IPS DF 4.7 (cell line): ENCODE measurements around the gene GSG1L.

Experiments
- DNase-seq: peaks from one replicate; pipeline ENCODE4 v3.0.0-alpha.2; 2013; ENCODE audit warnings: low spot score; ENCODE audit errors: extremely low read depth

GSG1L gene

DNA sequence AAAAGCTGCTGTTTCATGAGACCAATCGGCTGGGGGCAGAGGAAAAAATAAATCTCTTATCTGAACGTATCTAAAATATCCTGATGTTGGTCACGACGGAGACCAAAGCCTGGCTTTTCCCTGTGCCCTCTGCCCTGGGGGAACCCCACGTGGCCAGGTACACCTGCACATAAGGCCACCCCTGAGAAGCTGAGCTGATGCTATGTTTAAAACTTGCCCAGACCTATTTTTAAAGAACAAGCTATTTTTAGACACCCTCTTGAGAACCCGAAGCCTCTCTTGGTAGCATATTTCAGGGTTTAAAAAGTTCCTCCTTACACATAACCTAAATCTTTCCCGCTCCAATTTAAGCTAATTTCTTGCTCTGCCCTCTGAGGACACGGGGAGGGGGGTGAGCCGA, 210.4 kb downstream of the GSG1L start:
- DNase-seq = no peak

DNA sequence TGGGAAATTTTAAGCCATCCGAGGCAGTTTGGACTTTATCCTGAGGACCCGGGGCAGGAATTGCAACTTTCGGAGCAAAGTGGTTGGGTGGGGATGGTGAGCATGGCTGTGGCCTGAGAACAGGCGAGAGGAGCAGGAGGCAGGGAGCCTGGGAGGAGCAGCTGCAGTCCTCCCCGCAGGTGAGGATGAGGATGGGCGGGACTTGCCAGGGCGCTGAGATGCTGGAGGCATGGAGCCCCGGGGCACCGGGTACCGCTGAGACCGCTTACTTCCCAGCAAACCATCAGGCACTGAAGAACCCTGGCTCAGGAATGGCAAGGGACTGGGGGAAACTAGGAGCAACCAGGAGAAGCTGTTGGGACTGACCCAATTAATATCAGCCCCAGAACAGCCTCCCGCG, 210.8 kb downstream of the GSG1L start:
- DNase-seq = no peak

DNA sequence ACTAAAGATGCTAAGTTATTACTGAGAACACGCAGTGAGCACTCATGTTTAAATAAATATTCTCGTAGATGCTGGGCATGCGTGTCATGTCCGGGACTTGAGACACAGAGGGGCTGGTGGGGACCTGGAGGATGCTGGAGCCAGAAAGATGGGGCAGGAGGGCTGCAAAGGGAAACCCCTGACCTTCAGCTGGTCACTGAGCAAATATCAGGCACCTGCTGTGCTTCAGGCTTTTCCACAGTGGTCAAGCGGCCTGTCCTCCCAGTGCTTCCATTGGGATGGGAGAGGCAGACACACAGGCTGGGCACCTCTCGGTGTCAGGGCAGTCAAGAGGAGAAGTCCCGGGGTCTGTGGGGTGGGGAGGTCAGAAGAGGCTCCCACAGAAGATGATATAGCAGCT, 211.4 kb downstream of the GSG1L start:
- no peak for DNase-seq

DNA sequence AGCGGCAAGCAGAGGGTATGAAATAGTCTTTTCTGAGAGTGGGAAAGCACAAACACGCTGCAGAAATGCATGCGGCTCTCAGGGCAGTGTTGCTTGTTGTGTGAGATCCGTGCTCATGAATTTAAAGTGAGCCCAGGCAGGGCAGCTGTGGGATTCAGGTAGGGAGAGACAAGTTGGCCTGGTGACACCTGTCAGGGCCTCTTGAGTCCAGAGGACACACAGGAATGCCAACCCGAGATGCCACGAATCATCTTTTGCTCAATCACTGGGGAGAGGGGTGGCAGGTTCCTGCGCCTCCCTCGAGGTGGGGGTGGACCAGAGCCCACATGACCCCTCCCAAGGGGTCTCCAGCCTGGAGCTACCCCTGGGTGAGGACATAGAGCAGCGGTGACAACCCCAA, 211.9 kb downstream of the GSG1L start:
- no peak for DNase-seq

DNA sequence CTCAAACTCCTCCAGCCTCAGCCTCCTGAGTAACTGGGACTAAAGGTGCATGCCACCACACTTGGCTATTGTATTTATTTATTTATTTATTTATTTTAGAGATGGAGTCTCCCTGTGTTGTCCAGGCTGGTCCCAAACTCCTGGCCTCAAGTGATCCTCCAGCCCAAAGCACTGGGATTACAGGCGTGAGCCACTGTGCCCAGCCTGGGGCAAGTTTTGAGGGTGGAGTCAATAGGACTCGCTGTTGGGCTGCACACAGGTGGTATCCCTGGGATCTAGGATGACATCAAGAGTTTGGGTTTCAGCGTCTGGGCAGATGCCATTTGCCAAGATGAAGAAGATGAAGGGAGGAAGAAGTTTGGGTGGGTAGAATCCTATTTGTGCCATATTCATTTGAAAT, 213.9 kb downstream of the GSG1L start:
- no peak for DNase-seq

DNA sequence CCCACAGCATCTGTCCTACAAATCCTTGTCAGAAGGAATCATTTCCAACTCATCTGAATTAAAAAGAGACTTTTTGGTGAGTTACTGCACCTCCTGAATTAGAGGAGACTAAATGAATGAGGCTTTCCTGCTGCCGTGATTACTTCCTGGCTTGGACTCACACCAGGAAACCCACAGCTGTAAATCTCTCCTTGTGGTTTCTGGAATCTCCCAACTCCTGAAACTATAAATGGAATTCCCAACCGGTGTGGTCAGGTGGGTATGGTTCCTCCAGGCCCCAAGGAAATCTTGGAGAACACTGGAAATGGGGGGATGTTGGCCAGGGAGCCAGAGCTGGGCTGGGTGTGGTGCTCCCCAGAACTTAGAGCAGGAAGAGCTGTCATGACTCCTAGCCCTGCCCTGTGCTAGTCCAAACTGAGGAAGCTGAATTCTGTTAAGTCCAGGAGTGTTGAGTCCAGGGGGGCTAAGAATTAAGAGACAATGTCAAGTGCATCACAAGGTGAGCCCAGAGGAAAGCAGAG, 216.4 kb downstream of the GSG1L start:
- DNase-seq = no peak

DNA sequence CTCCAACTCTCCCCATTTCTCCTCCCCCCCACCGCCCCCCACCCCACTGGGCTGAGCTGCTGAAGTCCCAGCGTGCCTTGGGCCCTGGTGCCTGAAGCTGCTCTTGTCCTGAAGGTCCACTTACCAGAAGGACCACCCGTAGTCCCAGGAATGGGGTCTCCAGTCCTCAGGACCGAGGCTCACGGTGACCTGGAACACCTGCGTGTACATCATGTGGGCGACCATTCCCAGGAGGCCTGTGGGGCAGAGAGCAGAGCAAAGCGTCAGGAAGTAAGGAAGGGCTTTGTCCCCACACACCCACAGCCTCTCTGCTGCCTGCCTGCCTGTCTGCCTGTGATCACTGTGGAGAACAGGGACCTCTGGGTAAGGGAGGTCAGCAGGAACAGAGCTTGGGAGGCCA, 218.7 kb downstream of the GSG1L start:
- no peak for DNase-seq

DNA sequence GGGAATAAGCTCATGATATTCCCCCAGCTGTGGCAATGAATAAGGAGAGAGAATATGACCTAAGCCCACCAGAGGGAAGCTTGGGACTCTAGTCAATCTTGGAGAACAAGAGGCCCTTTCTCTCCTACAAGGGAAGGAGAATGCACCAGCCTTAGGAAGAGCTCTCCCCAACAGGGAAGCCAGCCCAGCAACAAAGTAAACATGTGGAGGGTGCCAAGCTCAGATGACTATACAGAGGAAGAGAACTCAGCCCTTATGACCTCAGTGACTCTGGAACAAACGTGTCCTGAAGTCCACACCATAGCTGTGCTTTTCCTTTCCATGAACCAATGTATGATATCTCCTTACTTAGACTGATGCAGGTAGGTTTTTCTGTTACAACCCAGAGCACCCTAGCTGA, 219.7 kb downstream of the GSG1L start:
- no peak for DNase-seq

DNA sequence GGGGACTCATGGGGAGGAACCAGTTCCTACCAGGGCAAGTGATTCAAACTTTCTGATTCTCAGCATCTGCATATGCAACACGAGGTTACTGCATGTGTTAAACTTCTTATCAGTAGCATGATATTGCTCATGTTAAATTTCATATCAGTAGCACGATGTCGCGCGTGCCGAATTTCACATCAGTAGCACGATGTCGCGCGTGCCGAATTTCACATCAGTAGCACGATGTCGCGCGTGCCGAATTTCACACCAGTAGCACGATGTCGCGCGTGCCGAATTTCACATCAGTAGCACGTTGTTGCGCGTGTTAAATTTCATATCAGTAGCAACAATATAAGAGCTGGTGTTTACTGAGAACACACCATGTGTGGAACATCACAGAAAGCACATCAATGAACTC, 221.6 kb downstream of the GSG1L start:
- DNase-seq = no peak

DNA sequence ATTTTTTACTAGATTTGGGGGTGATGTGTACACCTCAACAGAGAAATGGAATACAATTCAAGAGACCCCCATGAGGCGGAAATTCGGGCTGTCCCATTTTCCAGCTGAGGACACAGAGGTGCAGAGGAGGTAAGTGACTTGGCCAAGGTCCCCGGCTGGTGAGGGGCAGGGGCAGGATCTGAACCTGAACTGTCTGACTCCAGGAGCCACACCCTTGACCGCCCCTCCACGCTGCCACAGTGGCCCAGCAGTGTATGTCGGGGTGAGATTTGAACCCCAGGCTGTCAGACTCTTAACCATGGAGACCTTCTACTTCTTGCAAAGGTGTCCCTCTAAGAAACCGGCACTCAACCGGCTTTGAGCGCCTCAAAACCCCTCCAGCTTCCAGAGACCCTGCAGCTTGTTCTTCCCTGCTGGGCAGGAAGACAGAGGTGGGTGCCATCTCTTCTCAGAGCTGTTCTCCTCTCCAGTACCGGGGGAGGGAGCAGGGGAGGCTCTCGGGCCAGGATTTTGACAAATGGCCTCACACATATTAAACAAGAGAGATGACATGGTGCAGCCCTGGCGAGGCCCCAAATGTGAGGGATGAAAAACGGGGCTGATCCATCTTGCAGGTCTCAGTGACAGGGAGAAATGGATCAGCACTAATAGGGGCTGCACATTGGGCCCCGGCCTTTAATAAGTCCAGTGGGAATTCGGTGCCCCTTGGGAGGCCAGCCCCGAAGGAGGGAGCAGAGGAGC, 222.3 kb downstream of the GSG1L start:
- DNase-seq = no peak

DNA sequence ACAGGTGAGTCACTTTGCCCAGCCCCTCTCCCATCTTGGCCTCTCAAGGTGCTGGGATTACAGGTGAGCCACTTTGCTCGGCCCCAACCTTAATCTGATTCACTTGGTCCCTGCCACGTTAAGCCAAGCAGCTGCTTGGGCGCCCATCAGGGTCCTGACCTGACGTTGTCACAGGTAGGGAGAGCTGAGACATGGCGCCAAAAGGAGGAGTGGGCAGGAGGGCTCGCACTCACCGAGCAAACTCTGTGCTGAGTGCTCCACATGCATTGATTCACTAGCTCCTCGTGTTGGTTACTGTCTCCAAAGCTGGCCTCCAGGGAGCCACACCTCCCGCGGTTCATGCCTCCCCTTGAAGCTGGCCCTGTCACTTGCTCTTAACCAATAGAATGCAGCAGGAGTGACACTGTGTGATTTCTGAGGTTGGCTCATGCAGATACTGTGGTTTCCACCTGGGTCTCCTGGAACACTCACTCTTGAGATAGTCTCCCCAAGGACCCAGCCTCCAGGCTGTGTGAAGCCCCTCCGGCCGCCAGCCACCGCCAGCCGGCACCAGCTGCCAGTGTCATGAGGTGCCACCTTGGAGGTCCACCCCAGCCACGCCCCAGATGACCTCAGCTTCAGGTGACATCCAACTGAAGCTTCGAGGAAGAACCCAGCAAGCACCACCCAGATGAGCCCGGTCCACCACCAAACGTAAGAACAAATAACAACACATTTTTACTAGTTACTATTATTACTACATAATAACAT, 223.0 kb downstream of the GSG1L start:
- no peak for DNase-seq

DNA sequence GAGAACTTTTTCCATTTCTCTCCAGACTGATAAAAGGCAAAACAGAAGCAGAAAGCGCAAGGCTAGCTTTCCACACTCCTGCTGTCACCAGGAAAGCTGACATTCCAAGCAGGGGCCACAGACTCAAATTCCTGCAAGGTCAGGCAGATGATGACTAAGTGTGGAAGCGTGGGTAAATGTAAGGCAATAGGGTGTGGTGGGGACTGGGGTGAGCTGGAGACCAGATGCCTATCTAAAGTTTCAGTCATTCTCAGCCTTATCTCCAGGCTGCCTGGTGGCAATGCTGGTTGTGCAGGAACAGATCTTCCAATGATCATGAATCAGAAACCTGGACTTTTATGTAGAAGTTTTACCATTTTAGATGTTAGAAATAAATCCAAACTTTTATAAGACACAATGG, 224.1 kb downstream of the GSG1L start:
- DNase-seq = no peak

DNA sequence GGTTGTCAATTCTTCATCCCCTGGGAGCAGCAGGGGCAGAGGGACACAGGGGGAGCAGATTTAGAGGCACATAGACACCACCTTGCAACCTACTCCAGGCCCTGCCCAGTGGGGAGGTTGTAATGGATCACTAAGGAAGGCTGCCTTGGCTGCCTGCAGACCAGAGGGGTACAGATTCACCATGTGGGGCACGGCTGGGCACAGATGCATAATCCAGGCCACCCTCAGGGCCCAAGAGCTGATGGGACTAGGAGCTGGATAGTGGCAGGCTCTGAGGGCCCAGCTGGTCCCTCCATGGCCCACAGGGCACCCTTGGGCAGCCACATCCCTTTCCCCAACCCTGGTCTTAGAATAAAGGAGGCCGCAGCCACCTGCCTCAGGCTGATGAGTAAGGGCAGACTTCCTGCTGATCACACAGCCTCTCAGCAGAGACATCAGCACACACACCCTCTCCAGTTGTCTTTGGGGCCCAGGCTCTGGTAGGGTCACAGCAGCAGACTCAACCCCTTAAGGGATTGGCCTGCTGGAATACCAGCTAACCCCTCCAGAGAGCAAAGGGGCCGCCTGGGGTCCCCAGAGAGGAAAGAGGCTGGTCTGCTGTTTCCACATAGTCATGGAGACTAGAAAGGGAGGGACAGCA, 224.9 kb downstream of the GSG1L start:
- DNase-seq = no peak

DNA sequence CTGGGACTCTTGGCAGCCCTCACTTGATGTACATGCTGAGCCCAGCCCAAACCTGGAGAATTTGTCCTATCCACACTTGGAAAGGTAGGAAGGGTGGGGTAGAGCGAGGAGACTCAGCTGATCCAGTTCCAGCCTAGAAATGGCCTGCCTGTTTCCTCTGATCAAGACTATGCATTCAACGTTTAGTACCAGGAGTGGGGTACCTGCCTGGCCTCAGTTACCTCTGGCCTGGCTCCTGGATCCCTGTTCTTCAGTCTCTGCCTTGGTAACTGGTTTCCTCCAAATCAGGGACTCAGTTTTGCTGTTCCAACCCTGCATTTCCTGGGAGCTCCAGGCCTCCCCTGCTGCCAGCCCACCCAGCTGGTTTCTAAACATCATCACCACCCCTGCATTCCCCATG, 233.5 kb downstream of the GSG1L start:
- DNase-seq = no peak

DNA sequence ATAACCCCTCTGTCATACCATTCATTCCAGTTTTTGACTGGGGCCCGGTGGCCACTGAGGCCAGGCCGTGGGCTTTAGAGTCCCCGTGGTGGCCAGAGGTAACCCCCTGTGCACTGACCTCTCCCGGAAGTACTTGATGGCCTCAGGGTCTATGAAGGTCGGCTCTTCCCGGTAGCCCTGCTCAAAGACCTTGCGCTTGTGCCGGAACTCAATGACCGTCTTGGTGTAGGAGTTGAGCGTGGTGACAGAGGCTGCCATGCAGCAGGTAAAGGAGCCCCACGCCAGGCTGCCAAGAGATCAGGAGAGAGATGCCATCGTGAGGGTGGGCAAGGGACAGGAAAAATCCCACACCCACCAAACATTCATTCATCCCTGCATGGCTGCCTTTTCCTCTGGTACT, 234.8 kb downstream of the GSG1L start:
- no peak for DNase-seq

DNA sequence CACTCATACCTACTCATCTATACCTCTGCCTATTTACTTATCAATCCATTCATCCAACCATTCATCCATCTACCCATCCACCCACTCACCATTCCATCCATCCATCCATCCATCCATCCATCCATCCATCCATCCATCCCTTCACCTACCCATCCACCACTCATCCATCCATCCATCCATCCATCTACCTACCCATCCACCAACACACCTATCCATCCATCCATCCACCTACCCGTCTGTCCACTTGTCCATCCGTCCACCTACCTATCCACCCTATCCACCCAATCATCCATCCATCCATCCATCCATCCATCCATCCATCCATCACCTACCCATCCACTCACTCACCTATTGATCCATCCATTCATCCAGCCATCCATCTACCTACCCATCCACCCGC, 235.7 kb downstream of the GSG1L start:
- DNase-seq = no peak

DNA sequence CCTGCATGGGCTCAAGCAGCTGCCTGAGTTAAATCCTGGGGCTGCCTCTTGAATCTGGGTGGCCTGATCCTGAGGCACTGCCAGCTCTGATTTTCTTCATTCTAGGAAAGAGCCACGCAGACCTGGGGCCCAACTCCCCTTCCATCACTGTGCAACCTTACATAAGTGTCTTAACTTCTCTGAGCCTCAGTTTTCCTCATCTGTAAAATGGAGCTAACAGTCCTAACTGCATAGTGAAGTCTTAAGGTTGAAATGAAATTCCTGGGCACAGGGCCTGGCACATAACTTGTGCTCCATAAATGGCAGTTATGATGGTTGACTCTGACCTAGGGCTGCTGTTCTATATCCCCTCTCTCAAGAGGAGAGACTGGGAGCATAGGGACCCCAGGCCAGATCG, 236.6 kb downstream of the GSG1L start:
- no peak for DNase-seq

DNA sequence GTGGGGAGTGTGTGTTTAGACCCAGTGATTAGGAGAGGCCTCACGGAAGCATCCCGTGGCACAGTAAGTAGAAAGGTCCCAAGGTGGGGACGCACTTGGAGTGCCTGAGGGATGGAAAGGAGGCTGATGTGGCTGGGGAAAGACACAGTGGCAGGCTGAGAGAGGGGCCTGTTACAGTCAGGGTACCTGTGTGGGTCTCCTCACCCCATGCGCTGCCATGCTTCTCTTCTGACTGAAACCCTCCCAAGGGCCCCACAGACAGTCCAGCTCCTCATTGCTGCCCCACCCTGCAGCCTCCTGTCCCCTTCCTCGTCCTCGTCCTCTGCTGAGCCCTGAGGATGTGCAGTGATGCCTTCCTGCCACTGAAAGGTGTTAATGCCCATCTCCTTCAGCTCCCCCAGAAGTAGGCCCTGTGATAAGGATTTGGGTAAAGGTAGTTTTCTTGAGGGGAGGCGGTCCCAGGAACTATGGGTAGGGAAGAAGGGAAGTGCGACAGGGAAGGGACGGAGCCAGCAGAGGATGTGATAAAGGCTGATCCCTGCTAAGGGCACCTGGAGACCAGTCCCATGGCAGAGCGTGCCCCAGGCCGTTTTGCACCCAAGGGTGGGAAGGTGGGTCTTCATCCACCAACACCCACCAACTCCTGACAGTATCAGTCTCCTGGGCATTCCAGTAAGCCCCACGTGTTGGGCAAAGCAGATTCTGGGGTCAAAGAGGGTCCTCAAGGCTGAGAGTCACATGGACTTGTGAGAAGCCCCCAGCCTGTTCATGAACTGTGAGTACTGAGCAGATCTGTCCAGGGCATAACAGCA, 237.2 kb downstream of the GSG1L start:
- no peak for DNase-seq

DNA sequence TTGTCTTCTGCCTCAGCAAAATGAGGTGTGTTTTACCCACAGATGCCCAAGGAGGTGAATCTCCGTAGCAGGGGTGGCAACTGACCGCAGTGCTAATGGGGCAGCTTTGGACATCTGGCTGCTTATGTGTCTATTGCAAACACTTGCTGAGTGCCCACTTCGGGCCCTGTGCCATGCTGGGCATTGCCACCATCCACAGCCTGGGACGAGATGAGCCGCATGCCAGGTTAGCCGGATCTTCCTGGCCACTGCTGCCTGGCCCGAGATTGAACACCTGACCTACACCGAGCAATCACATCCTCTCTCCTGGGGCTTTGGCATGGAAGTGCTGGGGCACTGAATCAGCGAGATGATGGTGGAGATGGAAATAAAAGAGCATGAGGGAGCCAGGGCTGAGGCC, 238.7 kb downstream of the GSG1L start:
- DNase-seq = no peak

DNA sequence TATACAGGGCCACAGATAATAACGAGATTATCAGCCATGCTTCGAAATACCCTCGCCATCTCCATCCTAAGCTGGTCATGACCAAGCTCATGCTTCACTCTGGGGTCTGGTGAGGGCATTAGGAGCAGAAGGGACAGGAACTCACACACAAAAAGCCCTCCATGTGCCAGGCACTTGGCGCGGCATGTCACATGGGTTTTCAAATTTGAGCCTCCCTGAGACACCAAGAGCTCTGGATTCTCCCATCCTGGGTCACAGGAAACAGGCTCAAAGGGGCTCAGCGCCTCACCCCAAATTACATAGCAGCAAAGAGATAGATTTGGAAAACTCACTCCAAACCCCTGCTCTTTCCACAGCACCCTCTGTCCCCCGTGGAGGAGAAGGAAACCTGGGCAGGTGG, 239.5 kb downstream of the GSG1L start:
- no peak for DNase-seq

DNA sequence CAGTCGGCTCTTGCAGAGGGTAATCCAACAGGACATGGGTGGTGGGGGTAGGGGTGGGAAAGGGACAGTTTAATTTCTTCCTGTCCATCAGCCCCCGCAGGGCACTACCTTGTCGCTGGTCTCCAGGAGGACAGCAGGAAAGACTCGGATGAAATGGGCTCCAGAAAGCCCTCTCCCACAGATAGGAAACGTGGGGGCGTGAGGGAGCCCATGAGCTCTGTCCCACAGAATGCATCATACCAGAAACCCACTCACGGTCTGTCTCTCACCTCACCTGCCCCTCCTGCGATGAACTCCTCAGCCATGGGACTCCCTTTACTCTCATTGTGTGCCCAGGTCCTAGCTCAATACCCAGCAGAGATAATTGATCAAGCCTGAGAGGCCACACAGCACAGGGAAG, 240.1 kb downstream of the GSG1L start:
- no peak for DNase-seq

DNA sequence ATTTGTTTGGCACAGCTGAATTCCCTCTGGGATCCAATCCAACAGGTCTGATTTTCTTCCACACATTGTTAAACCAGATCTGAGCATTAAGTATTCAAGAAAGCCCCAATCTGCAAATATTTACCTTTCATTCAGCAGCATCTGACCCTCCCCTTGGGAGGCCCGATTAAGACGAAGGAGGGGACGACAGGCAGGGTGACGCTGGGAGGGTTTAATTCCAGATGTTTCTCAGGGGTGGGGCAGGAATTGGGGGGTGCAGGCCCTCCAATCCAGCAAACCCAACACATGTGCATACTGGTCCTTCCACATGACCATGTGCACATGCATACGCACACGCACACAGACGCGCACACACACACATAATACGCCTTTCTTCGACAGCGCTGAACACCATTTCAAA, 240.5 kb downstream of the GSG1L start:
- no peak for DNase-seq
